GM12878 (cell line): ENCODE data around the gene ANO7. TPM values are rescaled to one million over a fixed set of nuclear protein-coding genes. Genes with fewer than 3 reads are reported as not detected.

Experiments
- ATAC-seq: fragments of 200-7000 bp; cut with Tn5 transposase; 3 replicates; pipeline ENCODE4 v1.9.1; 2020; ENCODE audit warnings: mild to moderate bottlenecking, moderate library complexity
- BruUV-seq: library from RNA; stranded (reverse); fragments of 400-500 nt; replicated peaks from 2 replicates; lab custom pipeline; 2021; lab: Mats Ljungman, UMichigan
- CTCF ChIA-PET: fragments of 300-600 bp; sonication (Branson Sonifier 250); formaldehyde crosslinking; extraction: SDS; loops from one replicate; lab custom pipeline; 2021; ENCODE audit warnings: inconsistent platforms; lab: Yijun Ruan, JAX
- POLR2A ChIA-PET: fragments of 350-600 bp; formaldehyde crosslinking; extraction: SDS; loops from one replicate; lab custom pipeline; 2021; ENCODE audit warnings: inconsistent platforms; lab: Charles Lee
- RAD21 ChIA-PET: fragments of 300-600 bp; sonication (Branson Sonifier 250); formaldehyde crosslinking; loops from one replicate; lab custom pipeline; 2023; ENCODE audit warnings: antibody characterized with exemption; ENCODE audit not compliant: unreplicated experiment; lab: Charles Lee
- SMC1A ChIA-PET: fragments of 300-600 bp; sonication (Branson Sonifier 250); formaldehyde crosslinking; loops from one replicate; lab custom pipeline; 2023; ENCODE audit not compliant: unreplicated experiment, uncharacterized antibody; lab: Charles Lee
- DNase-seq: peaks from one replicate; pipeline ENCODE4 v3.0.0-alpha.2; 2011; ENCODE audit warnings: low read depth, low spot score
- FAIRE-seq: peaks from 3 replicates; lab custom pipeline; 2011; peaks lifted over from hg19 to GRCh38; lab: Jason Lieb, UNC
- H2AFZ ChIP-seq: 2 replicates; pipeline ENCODE4 v1.6.0; 2011; ENCODE audit warnings: low read depth, low read length, control low read depth; ENCODE audit not compliant: control insufficient read depth
- H3K27ac ChIP-seq: 2 replicates; pipeline ENCODE4 v1.5.1; 2011; ENCODE audit warnings: control low read depth; ENCODE audit not compliant: control insufficient read depth, insufficient read depth
- H3K27me3 ChIP-seq, 2 experiments: replicated peaks in 1 of 2; 2 replicates each; pipeline versions ENCODE4 v1.6.0 to v1.6.1; 2011; ENCODE audit warnings: low read length in 1 of 2; ENCODE audit not compliant: control insufficient read depth in 2 of 2, insufficient read depth in 2 of 2
- H3K36me3 ChIP-seq, 2 experiments: 2 replicates each; pipeline ENCODE4 v1.5.1; 2011; ENCODE audit warnings: low read length in 1 of 2; ENCODE audit not compliant: control insufficient read depth in 2 of 2, insufficient read depth in 2 of 2
- H3K4me1 ChIP-seq: 2 replicates; pipeline ENCODE4 v1.6.1; 2011; ENCODE audit warnings: mild to moderate bottlenecking, low read length, moderate library complexity, mixed read lengths; ENCODE audit not compliant: control insufficient read depth, insufficient read depth
- H3K4me2 ChIP-seq: 2 replicates; pipeline ENCODE4 v1.6.0; 2011; ENCODE audit warnings: control low read depth; ENCODE audit not compliant: control insufficient read depth, insufficient read depth
- H3K4me3 ChIP-seq: fragments of 200-600 bp; sonication (generic); 2 replicates; pipeline ENCODE4 v1.5.1; 2016
- H3K79me2 ChIP-seq: 2 replicates; pipeline ENCODE4 v1.6.0; 2011; ENCODE audit warnings: low read length; ENCODE audit not compliant: control insufficient read depth, insufficient read depth
- H3K9ac ChIP-seq: 2 replicates; pipeline ENCODE4 v1.8.0; 2011; ENCODE audit warnings: low read length, control low read depth, mixed read lengths; ENCODE audit not compliant: control insufficient read depth, insufficient read depth
- H3K9me3 ChIP-seq: replicated peaks from 3 replicates; pipeline ENCODE4 v1.5.1; 2011; ENCODE audit warnings: mild to moderate bottlenecking, low read length; ENCODE audit not compliant: control insufficient read depth, insufficient read depth
- H4K20me1 ChIP-seq: 2 replicates; pipeline ENCODE4 v1.6.0; 2011; ENCODE audit not compliant: control insufficient read depth, insufficient read depth
- BACH1 ChIP-seq: fragments of 450-650 bp; IDR thresholded peaks from 2 replicates; pipeline ENCODE4 v1.6.1; 2017; ENCODE audit warnings: mild to moderate bottlenecking, borderline replicate concordance
- CBX3 ChIP-seq: fragments of 200-600 bp; sonication (generic); IDR thresholded peaks from 2 replicates; pipeline ENCODE4 v1.6.1; 2016; ENCODE audit warnings: low read depth, borderline replicate concordance
- CEBPB ChIP-seq, 2 experiments: fragments of 150-350 bp in 1 of 2; IDR thresholded peaks; 2 replicates each; pipeline ENCODE4 v1.6.1; 2012 to 2014; ENCODE audit warnings: low read depth in 2 of 2, low read length in 2 of 2, borderline replicate concordance in 1 of 2, inconsistent platforms in 1 of 2
- EED ChIP-seq: sonication (generic); IDR thresholded peaks from 2 replicates; pipeline ENCODE4 v1.6.1; 2016; ENCODE audit warnings: antibody characterized with exemption, low read depth
- ELK1 ChIP-seq: IDR thresholded peaks from 2 replicates; pipeline ENCODE4 v1.6.1; 2012; ENCODE audit warnings: low read depth, low read length, improper control_type of control experiment
- ESRRA ChIP-seq: IDR thresholded peaks from 2 replicates; pipeline ENCODE4 v1.6.1; 2012; ENCODE audit warnings: mild to moderate bottlenecking, low read length, improper control_type of control experiment
- ETV6 ChIP-seq, 2 experiments: fragments of 450-650 bp in 1 of 2; IDR thresholded peaks in 1 of 2; conservative IDR thresholded peaks in 1 of 2; 2 replicates each; pipeline ENCODE4 v1.6.1; 2014; ENCODE audit warnings: antibody characterized with exemption in 1 of 2, borderline replicate concordance in 1 of 2, low read depth in 1 of 2, mild to moderate bottlenecking in 1 of 2, moderate library complexity in 1 of 2
- HDGF ChIP-seq: fragments of 450-650 bp; IDR thresholded peaks from 2 replicates; pipeline ENCODE4 v1.6.1; 2016; ENCODE audit warnings: antibody characterized with exemption
- JUNB ChIP-seq: IDR thresholded peaks from 2 replicates; pipeline ENCODE4 v1.6.1; 2016; ENCODE audit warnings: antibody characterized with exemption, mild to moderate bottlenecking
- KDM1A ChIP-seq: fragments of 200-600 bp; sonication (generic); IDR thresholded peaks from 2 replicates; pipeline ENCODE4 v1.6.1; 2016; ENCODE audit warnings: borderline replicate concordance
- LARP7 ChIP-seq: fragments of 450-650 bp; IDR thresholded peaks from 2 replicates; pipeline ENCODE4 v1.6.1; 2017; ENCODE audit warnings: mild to moderate bottlenecking
- MTA2 ChIP-seq: fragments of 450-650 bp; IDR thresholded peaks from 2 replicates; pipeline ENCODE4 v1.6.1; 2016; ENCODE audit warnings: low read depth, mild to moderate bottlenecking, moderate library complexity
- NRF1 ChIP-seq: conservative IDR thresholded peaks from 2 replicates; pipeline ENCODE4 v1.6.1; 2011; ENCODE audit warnings: mild to moderate bottlenecking, low read depth, low read length, improper control_type of control experiment
- POLR2AphosphoS5 ChIP-seq: IDR thresholded peaks from 2 replicates; pipeline ENCODE4 v1.6.1; 2011; ENCODE audit warnings: mild to moderate bottlenecking, low read length, inconsistent platforms
- RCOR1 ChIP-seq: conservative IDR thresholded peaks from 2 replicates; pipeline ENCODE4 v1.6.1; 2012; ENCODE audit warnings: low read depth, low read length, improper control_type of control experiment
- STAT3 ChIP-seq: IDR thresholded peaks from 2 replicates; pipeline ENCODE4 v1.6.1; 2011; ENCODE audit warnings: low read depth, low read length, improper control_type of control experiment
- USF2 ChIP-seq: IDR thresholded peaks from 2 replicates; pipeline ENCODE4 v1.6.1; 2011; ENCODE audit warnings: low read depth, low read length, improper control_type of control experiment, borderline replicate concordance
- YBX1 ChIP-seq: fragments of 450-650 bp; IDR thresholded peaks from 2 replicates; pipeline ENCODE4 v1.6.1; 2016; ENCODE audit warnings: antibody characterized with exemption
- WGBS: methylation state at CpG from one replicate; pipeline ENCODE4 v1.1.6; 2016; ENCODE audit warnings: low lambda C conversion rate; ENCODE audit not compliant: insufficient replicate concordance, insufficient coverage; ENCODE audit errors: missing lambda C conversion rate; 5-methylcytosine and 5-hydroxymethylcytosine counted together
- in situ Hi-C: fragments of 300-500 bp; cut with MboI; formaldehyde crosslinking; loops from 9 replicates; pipeline ENCODE4 v1.14.3; 2018; ENCODE audit warnings: mixed read lengths
- intact Hi-C: fragments of 100-400 bp; cut with micrococcal nuclease; formaldehyde crosslinking; loops from one replicate; pipeline ENCODE4 v1.14.2; 2022; ENCODE audit not compliant: unreplicated experiment
- polyA plus RNA-seq, 11 experiments: library from polyadenylated mRNA; depleted of rRNA in 4 of 11; unstranded in 6 of 11; stranded (reverse) in 5 of 11; fragments of >200 nt; fragmentation: Nextera tagmentation in 4 of 11; fragmentation: Illumina TruSeq in 1 of 11; extraction: Ambion mirVana in 4 of 11; extraction: Trizol in 1 of 11; gene quantifications; 1 replicate in 1 of 11; 2 replicates in 10 of 11; pipeline versions ENCODE4 v1.2.1 to v1.2.3, GENCODE V29; 2011 to 2016; ENCODE audit warnings: inconsistent platforms in 2 of 11, missing spikeins in 2 of 11, low read depth in 1 of 11
- total RNA-seq, 4 experiments: library from RNA; depleted of rRNA in 3 of 4; stranded (reverse); fragments of >200 nt in 3 of 4; fragmentation: Illumina TruSeq in 1 of 4; extraction: Trizol in 1 of 4; gene quantifications; 2 replicates each; pipeline versions ENCODE4 v1.2.1 to v1.2.3, GENCODE V29; 2013 to 2021
- TF ChIP-seq, protein P1 (sequence below): fragments of 450-650 bp; formaldehyde crosslinking; IDR thresholded peaks from 2 replicates; pipeline ENCODE4 v1.4.0; 2020; ENCODE audit warnings: mild to moderate bottlenecking, moderate library complexity

ANO7 gene
- total and polyA plus RNA-seq, 10 of the 15 experiments (the other 5 are each of a cell fraction or from before 2014, with no cell fraction given) = 0.08 to 1.4 (median 0.44) TPM

DNA sequence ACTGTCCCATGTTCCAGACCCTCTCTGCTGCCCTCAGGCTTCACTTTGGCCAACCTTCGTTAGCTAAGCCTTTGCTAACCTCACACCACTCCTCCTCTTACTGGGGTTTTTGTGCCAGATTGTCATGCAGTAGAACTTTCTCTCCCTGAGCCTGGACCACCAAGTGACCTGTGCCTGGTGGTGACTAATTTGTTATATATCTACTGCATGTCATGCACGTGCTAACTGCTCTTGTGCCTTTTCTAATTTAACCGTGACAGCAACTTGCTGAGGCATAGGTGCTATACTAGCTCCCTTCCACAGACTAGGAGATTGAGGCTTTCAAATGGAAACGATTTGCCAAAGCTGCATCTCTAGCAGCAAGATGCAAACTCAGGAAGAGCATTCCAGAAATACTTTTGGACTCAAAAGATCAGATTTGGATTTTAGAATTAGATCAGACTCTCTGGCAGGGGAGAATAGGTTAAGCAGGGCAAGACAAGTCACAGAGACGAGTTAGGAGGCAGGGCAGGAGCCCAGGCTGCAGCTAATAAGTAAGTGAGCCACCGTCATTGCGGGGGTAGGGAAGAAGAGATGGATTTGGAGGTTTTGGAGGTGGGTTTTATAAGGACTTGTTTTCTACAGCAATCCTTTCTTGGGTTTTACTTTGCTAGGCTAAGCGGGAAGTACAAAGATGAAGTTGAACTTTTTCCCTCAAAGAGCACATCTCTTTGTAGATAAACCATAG is 36.4 kb upstream of the ANO7 start (continued):
- TF ChIP-seq POLR2AphosphoS5 (no peak), ETV6 (conservative IDR thresholded peaks at IDR 0.05 in 1 of 2, IDR thresholded peaks at IDR 0.05 in 1 of 2; ENCODE audit: borderline replicate concordance in 1 of 2, low read depth in 1 of 2) (no peak)

- H3K36me3 ChIP-seq = peaks cover 6 to 22% of the 10 kb centered on the region in 2 experiments; a peak in 3 of 4 replicates
- ChIA-PET SMC1A (no interaction called here), POLR2A (no interaction called here), RAD21 (no interaction called here), CTCF (no interaction called here)
- no peak overlapping the region for H3K4me2 ChIP-seq
- peaks cover 11% of the 10 kb centered on the region for H3K4me1 ChIP-seq
- intact Hi-C loops (no loop called here), in situ Hi-C loops (no loop called here)
- ATAC-seq (no peak), DNase-seq (no peak), FAIRE-seq (no peak)
- H3K9me3 ChIP-seq = no peaks in the 10 kb centered on the region
- no peak overlapping the region for H3K4me3 ChIP-seq
- WGBS = 89% methylated on average over 7 of the region's 7 CpGs
- BruUV-seq = no TSS peak
- H3K79me2 ChIP-seq = peaks cover 24% of the 10 kb centered on the region
- no peak overlapping the region for H3K9ac ChIP-seq
- no peaks in the 10 kb centered on the region for H4K20me1 ChIP-seq
- TF ChIP-seq NRF1 (no peak), KDM1A (no peak), ESRRA (no peak), LARP7 (no peak), STAT3 (no peak), JUNB (no peak), RCOR1 (no peak), CEBPB (IDR thresholded peaks at IDR 0.05; ENCODE audit: borderline replicate concordance in 1 of 2, low read depth in 2 of 2, low read length in 2 of 2) (no peak), MTA2 (no peak), BACH1 (no peak), USF2 (no peak), CBX3 (no peak), HDGF (no peak), ELK1 (no peak), YBX1 (no peak), EED (no peak)
- TF ChIP-seq, protein P1, sequence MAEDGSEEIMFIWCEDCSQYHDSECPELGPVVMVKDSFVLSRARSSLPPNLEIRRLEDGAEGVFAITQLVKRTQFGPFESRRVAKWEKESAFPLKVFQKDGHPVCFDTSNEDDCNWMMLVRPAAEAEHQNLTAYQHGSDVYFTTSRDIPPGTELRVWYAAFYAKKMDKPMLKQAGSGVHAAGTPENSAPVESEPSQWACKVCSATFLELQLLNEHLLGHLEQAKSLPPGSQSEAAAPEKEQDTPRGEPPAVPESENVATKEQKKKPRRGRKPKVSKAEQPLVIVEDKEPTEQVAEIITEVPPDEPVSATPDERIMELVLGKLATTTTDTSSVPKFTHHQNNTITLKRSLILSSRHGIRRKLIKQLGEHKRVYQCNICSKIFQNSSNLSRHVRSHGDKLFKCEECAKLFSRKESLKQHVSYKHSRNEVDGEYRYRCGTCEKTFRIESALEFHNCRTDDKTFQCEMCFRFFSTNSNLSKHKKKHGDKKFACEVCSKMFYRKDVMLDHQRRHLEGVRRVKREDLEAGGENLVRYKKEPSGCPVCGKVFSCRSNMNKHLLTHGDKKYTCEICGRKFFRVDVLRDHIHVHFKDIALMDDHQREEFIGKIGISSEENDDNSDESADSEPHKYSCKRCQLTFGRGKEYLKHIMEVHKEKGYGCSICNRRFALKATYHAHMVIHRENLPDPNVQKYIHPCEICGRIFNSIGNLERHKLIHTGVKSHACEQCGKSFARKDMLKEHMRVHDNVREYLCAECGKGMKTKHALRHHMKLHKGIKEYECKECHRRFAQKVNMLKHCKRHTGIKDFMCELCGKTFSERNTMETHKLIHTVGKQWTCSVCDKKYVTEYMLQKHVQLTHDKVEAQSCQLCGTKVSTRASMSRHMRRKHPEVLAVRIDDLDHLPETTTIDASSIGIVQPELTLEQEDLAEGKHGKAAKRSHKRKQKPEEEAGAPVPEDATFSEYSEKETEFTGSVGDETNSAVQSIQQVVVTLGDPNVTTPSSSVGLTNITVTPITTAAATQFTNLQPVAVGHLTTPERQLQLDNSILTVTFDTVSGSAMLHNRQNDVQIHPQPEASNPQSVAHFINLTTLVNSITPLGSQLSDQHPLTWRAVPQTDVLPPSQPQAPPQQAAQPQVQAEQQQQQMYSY (CRISPR knock-in tag) = no peak
- no peak overlapping the region for H2AFZ ChIP-seq
- H3K27ac ChIP-seq = no peak overlapping the region
- no peaks in the 10 kb centered on the region for H3K27me3 ChIP-seq
These were observed 34.9 kb upstream of the ANO7 start for GRCh38 chr2:241153616-241154015.
